NCI-H1417 (cell line): Measurements from ENCODE around the gene CEACAM7.
"Not testable (repeated sequence)": the region's sequence is repeated elsewhere in the genome, so short reads cannot be mapped to it uniquely, and the experiment has no call there.

ENCODE experiments used
- DNase-seq, 3 experiments: peaks; one replicate each; lab custom pipeline; 2025; lab: John Stamatoyannopoulos, UW

The CEACAM7 gene

GRCh38 chr19:41688098-41688497 is at the start of gene CEACAM7:
TSS of gene CEACAM7 (minus strand) at chr19:41688270. CDS start at chr19:41688165, 105 bp downstream.
- no peak for DNase-seq

GRCh38 chr19:41735071-41735600 is 47.1 kb upstream of the CEACAM7 start:
- DNase-seq = no peak

- DNase-seq = peak; percentile 69 to 77 (median 76)
These were observed 46.5 kb upstream of the CEACAM7 start for GRCh38 chr19:41734585-41734984.

- DNase-seq = peak in 1 of 3 experiments; percentile 59
These were observed 46.1 kb upstream of the CEACAM7 start for GRCh38 chr19:41734156-41734555.

GRCh38 chr19:41726493-41726892 is 38.4 kb upstream of the CEACAM7 start:
- DNase-seq = no peak

- DNase-seq = no peak
These were observed 32.0 kb upstream of the CEACAM7 start for GRCh38 chr19:41720103-41720502.

- no peak for DNase-seq
These were observed 30.7 kb upstream of the CEACAM7 start for GRCh38 chr19:41718761-41719160.

GRCh38 chr19:41714598-41714997 is 26.5 kb upstream of the CEACAM7 start:
- no peak for DNase-seq

- DNase-seq = no peak
These were observed 23.5 kb upstream of the CEACAM7 start for GRCh38 chr19:41711376-41712261.

GRCh38 chr19:41709951-41710645 is 22.0 kb upstream of the CEACAM7 start:
- DNase-seq = no peak

- DNase-seq = not testable (repeated sequence)
These were observed 21.4 kb upstream of the CEACAM7 start for GRCh38 chr19:41709516-41709915.

GRCh38 chr19:41708481-41708880 is 20.4 kb upstream of the CEACAM7 start, which contains the start of gene CEACAM5:
TSS of gene CEACAM5 (plus strand) at chr19:41708626. CDS start at chr19:41708732, 106 bp downstream.
- peak in 1 of 3 experiments; percentile 59 for DNase-seq

- DNase-seq = no peak
These were observed 19.9 kb upstream of the CEACAM7 start for GRCh38 chr19:41707871-41708371.

- DNase-seq = peak; percentile 34 to 59 (median 34)
These were observed 19.4 kb upstream of the CEACAM7 start for GRCh38 chr19:41707502-41707812.

GRCh38 chr19:41706741-41707501 is 18.9 kb upstream of the CEACAM7 start:
- DNase-seq = peak; percentile 63 to 90 (median 87)

- no peak for DNase-seq
These were observed 17.5 kb upstream of the CEACAM7 start for GRCh38 chr19:41705393-41706174.

- no peak for DNase-seq
These were observed 15.7 kb upstream of the CEACAM7 start for GRCh38 chr19:41703602-41704293.

- DNase-seq = peak in 1 of 3 experiments; percentile 5
These were observed 14.1 kb upstream of the CEACAM7 start for GRCh38 chr19:41702171-41702651.

GRCh38 chr19:41701401-41702075 is 13.5 kb upstream of the CEACAM7 start:
- DNase-seq = peak in 2 of 3 experiments; percentile 12 to 40
